CD14-positive monocyte (primary cell): ENCODE measurements around the gene EFNB3. TPM values are rescaled to one million over a fixed set of nuclear protein-coding genes. Genes with fewer than 3 reads are reported as not detected.

ENCODE experiments used
- DNase-seq, 3 donors: peaks; one replicate each; pipeline ENCODE4 v3.0.0-alpha.2; 2011 to 2022
- H2AFZ ChIP-seq: 2 replicates; pipeline ENCODE4 v1.6.0; 2012; ENCODE audit warnings: mild to moderate bottlenecking, low read depth, low read length, inconsistent platforms; ENCODE audit not compliant: insufficient read depth, poor library complexity, severe bottlenecking
- H3K27ac ChIP-seq, 2 donors: 1 replicate in 1 of 2; 2 replicates in 1 of 2; pipeline ENCODE4 v1.5.1; 2012 to 2013; ENCODE audit warnings: low read length in 2 of 2, control low read depth in 1 of 2, inconsistent platforms in 1 of 2, low read depth in 1 of 2, mild to moderate bottlenecking in 1 of 2
- H3K27me3 ChIP-seq, 2 donors: one replicate each; pipeline versions ENCODE4 v1.6.0 to v1.6.1; 2011 to 2013; ENCODE audit warnings: low read length in 2 of 2; ENCODE audit not compliant: control insufficient read depth in 2 of 2, insufficient read depth in 2 of 2
- H3K36me3 ChIP-seq, 2 donors: replicated peaks in 1 of 2; 1 replicate in 1 of 2; 2 replicates in 1 of 2; pipeline versions ENCODE4 v1.5.1 to v1.6.1; 2012 to 2013; ENCODE audit warnings: low read length in 2 of 2, control low read depth in 1 of 2, inconsistent platforms in 1 of 2, mild to moderate bottlenecking in 1 of 2; ENCODE audit not compliant: insufficient read depth in 2 of 2, control insufficient read depth in 1 of 2
- H3K4me1 ChIP-seq, 2 donors: 1 replicate in 1 of 2; 2 replicates in 1 of 2; pipeline versions ENCODE4 v1.5.1 to v1.6.1; 2012 to 2013; ENCODE audit warnings: low read length in 2 of 2, control low read depth in 1 of 2, inconsistent platforms in 1 of 2, mild to moderate bottlenecking in 1 of 2, moderate library complexity in 1 of 2; ENCODE audit not compliant: insufficient read depth in 2 of 2, control insufficient read depth in 1 of 2
- H3K4me2 ChIP-seq: replicated peaks from 2 replicates; pipeline ENCODE3; 2012; ENCODE audit warnings: low read length, moderate library complexity, mild to moderate bottlenecking; ENCODE audit not compliant: poor library complexity, severe bottlenecking; ENCODE audit errors: extremely low read depth
- H3K4me3 ChIP-seq, 3 experiments: fragments of 200-600 bp in 1 of 3; sonication (generic) in 1 of 3; replicated peaks in 1 of 3; 1 replicate in 2 of 3; 2 replicates in 1 of 3; pipeline ENCODE4 v1.5.1; 2011 to 2013; ENCODE audit warnings: low read length in 3 of 3, mild to moderate bottlenecking in 3 of 3, control low read depth in 2 of 3, low read depth in 2 of 3, inconsistent platforms in 1 of 3, moderate library complexity in 1 of 3
- H3K79me2 ChIP-seq: 2 replicates; pipeline ENCODE4 v1.6.0; 2012; ENCODE audit warnings: mild to moderate bottlenecking, control low read depth, inconsistent platforms, low read length, moderate library complexity; ENCODE audit not compliant: insufficient read depth
- H3K9ac ChIP-seq: 2 replicates; pipeline ENCODE4 v1.6.0; 2017; ENCODE audit warnings: low read length, mild to moderate bottlenecking; ENCODE audit not compliant: insufficient read depth, poor library complexity, severe bottlenecking
- H3K9me3 ChIP-seq, 2 donors: replicated peaks in 1 of 2; 1 replicate in 1 of 2; 2 replicates in 1 of 2; pipeline versions ENCODE4 v1.5.1 to v1.6.1; 2012 to 2013; ENCODE audit warnings: low read length in 2 of 2, control low read depth in 1 of 2; ENCODE audit not compliant: control insufficient read depth in 1 of 2, insufficient read depth in 1 of 2
- H4K20me1 ChIP-seq: 2 replicates; pipeline ENCODE4 v1.6.0; 2012; ENCODE audit warnings: mild to moderate bottlenecking, low read length, control low read depth, moderate library complexity; ENCODE audit not compliant: insufficient read depth
- H3K27ac Mint-ChIP-seq, 7 donors: one replicate each; pipeline ENCODE4 v1.8.0; 2020; ENCODE audit warnings: mild to moderate bottlenecking in 7 of 7, mixed read lengths in 7 of 7, moderate library complexity in 6 of 7, inconsistent platforms in 2 of 7
- H3K27me3 Mint-ChIP-seq, 3 donors: one replicate each; pipeline ENCODE4 v1.8.0; 2021 to 2022; ENCODE audit warnings: low read depth in 3 of 3, mild to moderate bottlenecking in 3 of 3, mixed read lengths in 3 of 3, moderate library complexity in 3 of 3, inconsistent platforms in 1 of 3
- H3K36me3 Mint-ChIP-seq, 2 donors: one replicate each; pipeline ENCODE4 v1.8.0; 2020; ENCODE audit warnings: mixed read lengths in 2 of 2, inconsistent platforms in 1 of 2, mild to moderate bottlenecking in 1 of 2
- H3K4me1 Mint-ChIP-seq: one replicate; pipeline ENCODE4 v1.8.0; 2020; ENCODE audit warnings: mild to moderate bottlenecking, mixed read lengths
- H3K4me3 Mint-ChIP-seq, 2 donors: one replicate each; pipeline ENCODE4 v1.8.0; 2020; ENCODE audit warnings: mild to moderate bottlenecking in 2 of 2, mixed read lengths in 2 of 2, moderate library complexity in 1 of 2
- H3K9me3 Mint-ChIP-seq, 7 donors: one replicate each; pipeline ENCODE4 v1.8.0; 2020 to 2022; ENCODE audit warnings: mixed read lengths in 7 of 7, mild to moderate bottlenecking in 6 of 7, moderate library complexity in 6 of 7, inconsistent platforms in 2 of 7
- CTCF ChIP-seq: fragments of 200-600 bp; IDR thresholded peaks from one replicate; pipeline ENCODE4 v1.8.0; 2022; ENCODE audit warnings: antibody characterized with exemption, mild to moderate bottlenecking
- WGBS: methylation state at CpG from one replicate; pipeline ENCODE4 v1.1.5; 2013; ENCODE audit warnings: missing lambda C conversion rate; ENCODE audit not compliant: insufficient coverage; 5-methylcytosine and 5-hydroxymethylcytosine counted together
- intact Hi-C, 2 donors: fragments of 100-400 bp; cut with micrococcal nuclease; formaldehyde crosslinking; loops; one replicate each; pipeline versions ENCODE4 v1.15.0 to v1.15.1; 2023
- polyA plus RNA-seq, 3 donors: library from polyadenylated mRNA; depleted of rRNA in 1 of 3; unstranded in 2 of 3; stranded (reverse) in 1 of 3; fragments of 300-500 nt in 2 of 3; fragments of >200 nt in 1 of 3; fragmentation: Illumina TruSeq in 2 of 3; gene quantifications; 1 replicate in 2 of 3; 2 replicates in 1 of 3; pipeline ENCODE4 v1.2.3, GENCODE V29; 2012 to 2021

EFNB3 gene
- polyA plus RNA-seq, 3 donors = 0.01 TPM; not detected in 2

DNA sequence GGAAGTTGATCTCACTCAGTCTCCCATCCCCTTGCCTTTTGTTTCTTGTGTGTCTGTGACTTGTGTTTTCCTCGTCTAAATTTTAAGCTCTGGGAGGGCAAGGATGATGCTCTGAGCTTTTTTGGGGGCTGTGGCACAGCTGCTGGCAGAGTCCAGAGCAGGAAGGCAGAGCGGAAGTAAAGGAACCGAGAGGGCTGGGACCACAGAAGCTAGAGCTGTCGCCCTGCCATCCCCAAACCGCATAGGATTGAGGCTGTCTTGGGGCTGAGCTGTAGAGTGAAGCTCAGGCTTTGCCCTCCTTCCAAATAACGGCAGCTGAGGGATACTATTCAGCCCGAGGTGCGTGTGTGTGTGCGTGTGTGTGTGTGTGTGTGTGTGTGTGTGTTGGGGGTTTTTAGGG is 8.8 kb downstream of the EFNB3 start:
- peaks cover 0 to 5% of the 10 kb centered on the region in 2 donors for H3K36me3 Mint-ChIP-seq
- H3K9me3 Mint-ChIP-seq = peaks cover 0 to 7% (median 2%) of the 10 kb centered on the region in 7 donors
- intact Hi-C loops = no loop called here
- Histone ChIP-seq H2AFZ (no peak overlapping the region), H4K20me1 (no peaks in the 10 kb centered on the region), H3K79me2 (no peaks in the 10 kb centered on the region), H3K27me3 (peaks cover 18 to 59% of the 10 kb centered on the region in 2 donors), H3K4me3 (no peak overlapping the region), H3K27ac (no peak overlapping the region), H3K9ac (no peak overlapping the region), H3K4me1 (peaks cover 26 to 29% of the 10 kb centered on the region in 2 donors), H3K36me3 (no peaks in the 10 kb centered on the region), H3K4me2 (no peak overlapping the region), H3K9me3 (peaks cover 0 to 6% of the 10 kb centered on the region in 2 donors)
- WGBS = 3% methylated on average over 4 of the region's 9 CpGs
- no peak for TF ChIP-seq CTCF
- H3K27me3 Mint-ChIP-seq = peaks cover 38 to 81% (median 50%) of the 10 kb centered on the region in 3 donors
- peak overlapping the region in 2 of 7 donors; percentile 38 to 42 for H3K27ac Mint-ChIP-seq
- peak overlapping the region in 1 of 2 donors; percentile 75 for H3K4me3 Mint-ChIP-seq
- no peak for DNase-seq
- H3K4me1 Mint-ChIP-seq = peaks cover 37% of the 10 kb centered on the region

DNA sequence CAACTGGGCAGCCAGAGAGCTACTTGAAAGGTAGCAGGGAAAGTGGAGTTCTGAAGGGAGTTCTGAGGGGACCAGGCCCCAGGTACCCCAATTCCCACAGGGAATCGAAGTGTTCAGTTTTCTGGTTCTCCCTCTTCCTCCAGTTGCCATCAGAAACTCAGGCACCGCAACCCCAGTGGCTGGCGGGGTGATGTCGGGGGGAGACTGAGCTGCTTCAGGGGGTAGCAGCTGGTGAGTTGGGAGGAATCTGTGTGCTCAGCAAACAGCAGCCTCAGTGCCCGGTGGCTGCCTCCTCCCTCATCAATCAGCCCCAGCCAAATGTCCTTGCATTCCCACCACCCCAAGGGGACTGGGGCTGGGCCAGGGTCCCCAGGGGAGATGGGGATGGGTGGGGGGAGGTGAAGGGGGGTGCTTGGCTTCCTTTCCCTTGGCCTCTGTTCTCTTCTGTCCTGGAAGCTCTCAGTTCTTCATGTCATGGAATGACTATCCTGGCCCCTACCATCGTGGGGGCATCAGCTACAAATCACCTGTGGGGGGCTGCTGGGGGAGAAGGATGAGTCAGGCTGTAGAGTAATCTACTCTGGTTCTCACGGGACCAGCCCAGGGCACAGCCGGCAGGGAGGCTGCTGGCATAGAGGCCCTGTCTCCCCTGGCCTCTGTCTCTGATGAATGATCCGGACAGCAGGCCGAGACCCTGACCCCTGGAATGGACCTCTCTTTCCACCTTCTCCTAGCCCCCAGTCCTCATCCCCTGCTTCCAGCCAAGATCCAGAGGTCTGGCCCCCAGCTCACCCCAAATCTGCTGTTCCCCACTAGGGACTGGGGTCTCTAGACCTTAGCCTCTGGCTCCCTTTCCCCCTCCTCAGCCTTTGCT is 10.0 kb downstream of the EFNB3 start:
- H3K79me2 ChIP-seq = no peaks in the 10 kb centered on the region
- no peak overlapping the region for H3K4me3 Mint-ChIP-seq
- no peak for TF ChIP-seq CTCF
- H3K36me3 ChIP-seq = no peaks in the 10 kb centered on the region
- no peak overlapping the region for H3K27ac ChIP-seq
- no peak overlapping the region for H3K9ac ChIP-seq
- no peak overlapping the region for H3K27ac Mint-ChIP-seq
- H3K9me3 Mint-ChIP-seq = peaks cover 0 to 7% (median 2%) of the 10 kb centered on the region in 7 donors
- peaks cover 0 to 6% of the 10 kb centered on the region in 2 donors for H3K9me3 ChIP-seq
- peaks cover 26 to 27% of the 10 kb centered on the region in 2 donors for H3K4me1 ChIP-seq
- WGBS = 88% methylated on average over 4 of the region's 10 CpGs
- peaks cover 47 to 91% (median 60%) of the 10 kb centered on the region in 3 donors for H3K27me3 Mint-ChIP-seq
- no peaks in the 10 kb centered on the region for H4K20me1 ChIP-seq
- no peak for DNase-seq
- peaks cover 19 to 71% of the 10 kb centered on the region in 2 donors for H3K27me3 ChIP-seq
- intact Hi-C loops = no loop called here
- H3K4me1 Mint-ChIP-seq = peaks cover 35% of the 10 kb centered on the region
- no peak overlapping the region for H2AFZ ChIP-seq
- no peak overlapping the region for H3K4me2 ChIP-seq
- H3K4me3 ChIP-seq = no peak overlapping the region
- H3K36me3 Mint-ChIP-seq = peaks cover 0 to 5% of the 10 kb centered on the region in 2 donors
